Measurements from ENCODE around the gene TTBK1. TPM values are rescaled to one million over a fixed set of nuclear protein-coding genes. Genes with fewer than 3 reads are reported as not detected.
A peak's percentile ranks its signal among the peaks of the same experiment; 100 is the strongest.

Gene TTBK1
- total and polyA plus RNA-seq, 4 donors: 0.05 to 0.31 (median 0.12) TPM

DNA sequence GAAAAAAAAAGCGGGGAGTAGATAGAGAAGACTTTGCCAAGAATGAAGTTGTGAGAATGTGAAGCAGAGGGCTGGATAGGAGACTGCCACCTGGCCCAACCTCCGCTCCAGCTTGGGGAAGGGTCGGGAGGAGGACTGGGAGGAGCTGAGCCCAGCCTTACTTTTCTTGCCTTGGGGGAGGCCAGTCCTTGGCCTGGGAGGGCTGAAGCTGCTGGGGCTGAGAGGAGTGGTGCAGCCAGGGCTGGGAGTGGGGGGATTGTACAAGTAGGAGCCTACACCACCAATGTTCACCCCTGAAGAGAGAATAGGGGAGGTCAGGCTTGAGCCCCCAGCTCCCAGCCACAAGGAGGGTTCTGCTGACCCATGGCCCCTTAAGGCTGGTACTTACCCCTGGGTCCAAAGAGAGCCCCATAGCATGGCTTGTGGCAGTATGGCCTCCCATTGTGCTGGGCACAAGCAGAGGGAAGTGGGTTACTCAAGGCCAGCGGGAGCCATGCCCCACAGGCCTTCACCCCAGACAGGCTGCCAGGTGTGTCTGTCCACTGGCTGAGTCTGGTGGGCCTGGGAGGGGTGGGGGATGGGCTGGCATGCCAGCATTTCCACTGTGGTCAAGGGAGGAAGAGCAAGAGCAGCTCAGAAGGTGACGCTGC, 64.3 kb downstream of the TTBK1 start:
- Histone ChIP-seq H3K4me3 (no peak overlapping the region), H3K4me1 (ENCODE audit: control insufficient read depth in 5 of 5, insufficient read depth in 5 of 5, low read length in 5 of 5) (peaks cover 0 to 9% (median 0%) of the 10 kb centered on the region in 5 donors), H3K27ac (ENCODE audit: low read depth in 1 of 2, low read length in 1 of 2) (no peak overlapping the region), H3K36me3 (ENCODE audit: control insufficient read depth in 4 of 4, insufficient read depth in 4 of 4, low read length in 4 of 4) (no peaks in the 10 kb centered on the region), H3K27me3 (ENCODE audit: control insufficient read depth in 3 of 3, insufficient read depth in 3 of 3, low read length in 2 of 3) (peaks cover 0 to 6% (median 0%) of the 10 kb centered on the region in 3 donors), H3K9me3 (ENCODE audit: control insufficient read depth in 4 of 4, insufficient read depth in 3 of 4, low read length in 3 of 4) (no peaks in the 10 kb centered on the region), H3K9ac (ENCODE audit: insufficient read depth in 1 of 2, low read length in 2 of 2) (no peak overlapping the region)
- DNase-seq (no peak), ATAC-seq (ENCODE audit: insufficient read depth, low FRiP score) (no peak)
- TF ChIP-seq, protein P1, sequence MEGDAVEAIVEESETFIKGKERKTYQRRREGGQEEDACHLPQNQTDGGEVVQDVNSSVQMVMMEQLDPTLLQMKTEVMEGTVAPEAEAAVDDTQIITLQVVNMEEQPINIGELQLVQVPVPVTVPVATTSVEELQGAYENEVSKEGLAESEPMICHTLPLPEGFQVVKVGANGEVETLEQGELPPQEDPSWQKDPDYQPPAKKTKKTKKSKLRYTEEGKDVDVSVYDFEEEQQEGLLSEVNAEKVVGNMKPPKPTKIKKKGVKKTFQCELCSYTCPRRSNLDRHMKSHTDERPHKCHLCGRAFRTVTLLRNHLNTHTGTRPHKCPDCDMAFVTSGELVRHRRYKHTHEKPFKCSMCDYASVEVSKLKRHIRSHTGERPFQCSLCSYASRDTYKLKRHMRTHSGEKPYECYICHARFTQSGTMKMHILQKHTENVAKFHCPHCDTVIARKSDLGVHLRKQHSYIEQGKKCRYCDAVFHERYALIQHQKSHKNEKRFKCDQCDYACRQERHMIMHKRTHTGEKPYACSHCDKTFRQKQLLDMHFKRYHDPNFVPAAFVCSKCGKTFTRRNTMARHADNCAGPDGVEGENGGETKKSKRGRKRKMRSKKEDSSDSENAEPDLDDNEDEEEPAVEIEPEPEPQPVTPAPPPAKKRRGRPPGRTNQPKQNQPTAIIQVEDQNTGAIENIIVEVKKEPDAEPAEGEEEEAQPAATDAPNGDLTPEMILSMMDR (IDR thresholded peaks at IDR 0.05; ENCODE audit: control extremely low read depth, extremely low read depth): no peak
- WGBS, 2 donors: 83 to 90% methylated on average over 5 of the region's 5 CpGs

DNA sequence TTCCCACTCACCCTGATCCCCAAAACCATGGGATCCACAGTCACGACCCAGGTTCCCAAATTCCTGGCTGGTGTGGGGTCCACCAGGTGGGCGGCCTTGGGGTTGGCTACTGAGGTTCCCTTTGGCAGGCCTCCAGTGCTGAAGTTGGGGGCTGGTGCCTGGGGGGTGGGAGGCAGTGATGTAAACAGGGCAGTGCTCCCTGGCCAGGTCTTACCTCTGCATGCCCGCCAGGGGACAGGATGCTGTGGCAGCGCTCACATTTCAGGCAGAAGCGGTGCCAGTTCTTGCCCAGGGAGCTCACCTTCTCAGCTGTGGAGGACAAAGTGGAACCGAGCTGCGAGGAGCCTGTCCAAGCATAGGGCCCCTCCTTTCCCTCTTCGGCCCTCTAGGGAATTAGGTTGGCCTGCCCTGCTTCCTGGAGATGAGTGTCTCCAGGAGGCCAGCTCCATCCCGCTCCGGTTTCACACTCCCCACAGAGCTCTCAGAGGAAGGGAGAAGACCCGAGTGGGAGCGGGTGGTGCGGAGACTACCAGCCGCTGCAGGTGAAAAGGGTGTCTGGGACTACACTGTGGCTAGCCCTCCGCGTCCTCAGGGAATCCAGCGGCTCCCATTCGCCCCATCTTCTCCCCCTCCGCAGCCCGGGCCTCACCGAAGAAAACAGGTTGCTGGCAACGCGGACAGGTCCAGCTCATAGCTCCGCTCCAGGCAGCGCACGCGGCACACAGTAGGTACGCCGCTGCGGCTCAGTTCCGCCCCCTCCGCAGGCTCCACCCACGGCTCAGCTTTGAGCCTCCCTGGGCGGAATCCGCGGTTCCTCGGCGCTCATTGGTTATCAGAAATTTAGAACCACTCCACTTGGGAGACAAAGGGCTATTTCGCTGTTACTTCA, 65.1 kb downstream of the TTBK1 start, which contains the start of gene CRIP3:
Gene CRIP3, minus strand, starts transcription at position 726 of the 889 bp plus-strand sequence. Its CDS starts 34 bp downstream, at position 692.
- ATAC-seq (ENCODE audit: insufficient read depth, low FRiP score) (peak; percentile 8), DNase-seq (peak in 2 of 3 donors; percentile 13 to 28)
- peaks cover 0 to 9% (median 0%) of the 10 kb centered on the region in 5 donors for H3K4me1 ChIP-seq (ENCODE audit: control insufficient read depth in 5 of 5, insufficient read depth in 5 of 5, low read length in 5 of 5)
- no peak within 1 kb of the TSS for H3K27ac ChIP-seq (ENCODE audit: low read depth in 1 of 2, low read length in 1 of 2)
- H3K9me3 ChIP-seq (ENCODE audit: control insufficient read depth in 4 of 4, insufficient read depth in 3 of 4, low read length in 3 of 4): no peaks in the 10 kb centered on the region
- TF ChIP-seq, protein P1 (IDR thresholded peaks at IDR 0.05; ENCODE audit: control extremely low read depth, extremely low read depth): no peak
- H3K4me3 ChIP-seq: no peak within 1 kb of the TSS
- H3K27me3 ChIP-seq (ENCODE audit: control insufficient read depth in 3 of 3, insufficient read depth in 3 of 3, low read length in 2 of 3): peaks cover 0 to 6% (median 0%) of the 10 kb centered on the region in 3 donors
- WGBS, 2 donors: 7 to 8% methylated on average over 35 to 39 of the region's 39 CpGs
- no peaks in the 10 kb centered on the region for H3K36me3 ChIP-seq (ENCODE audit: control insufficient read depth in 4 of 4, insufficient read depth in 4 of 4, low read length in 4 of 4)
- H3K9ac ChIP-seq (ENCODE audit: insufficient read depth in 1 of 2, low read length in 2 of 2): no peak within 1 kb of the TSS

DNA sequence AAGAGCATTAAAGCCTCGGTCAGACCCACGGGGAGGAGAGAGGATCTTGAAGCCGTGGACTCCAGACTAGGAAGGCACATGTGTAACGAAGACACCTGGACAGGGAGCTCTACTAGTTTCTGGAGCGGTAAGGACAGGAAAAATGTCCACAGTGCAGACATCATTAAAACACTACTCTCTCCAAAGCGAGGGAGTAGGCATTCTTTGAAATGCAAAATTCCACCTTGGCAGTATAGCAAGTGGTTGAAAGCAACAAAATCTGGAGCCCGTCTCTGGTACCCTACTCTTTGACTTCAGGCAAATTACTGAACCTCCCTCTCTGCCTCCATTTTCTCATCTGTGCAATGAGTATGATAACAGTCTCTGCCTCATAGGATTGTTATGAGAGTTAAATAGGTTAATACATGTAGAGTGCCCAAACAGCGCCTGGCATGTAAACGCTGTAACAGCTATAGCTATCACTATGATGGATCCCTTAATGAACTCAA, 65.8 kb downstream of the TTBK1 start:
- peaks cover 0 to 6% (median 0%) of the 10 kb centered on the region in 3 donors for H3K27me3 ChIP-seq (ENCODE audit: control insufficient read depth in 3 of 3, insufficient read depth in 3 of 3, low read length in 2 of 3)
- H3K27ac ChIP-seq (ENCODE audit: low read depth in 1 of 2, low read length in 1 of 2): no peak overlapping the region
- no peak for DNase-seq
- H3K4me1 ChIP-seq (ENCODE audit: control insufficient read depth in 5 of 5, insufficient read depth in 5 of 5, low read length in 5 of 5): peaks cover 0 to 9% (median 0%) of the 10 kb centered on the region in 5 donors
- H3K36me3 ChIP-seq (ENCODE audit: control insufficient read depth in 4 of 4, insufficient read depth in 4 of 4, low read length in 4 of 4): no peaks in the 10 kb centered on the region
- H3K4me3 ChIP-seq: no peak overlapping the region
- TF ChIP-seq, protein P1 (IDR thresholded peaks at IDR 0.05; ENCODE audit: control extremely low read depth, extremely low read depth): no peak
- H3K9ac ChIP-seq (ENCODE audit: insufficient read depth in 1 of 2, low read length in 2 of 2): no peak overlapping the region
- ATAC-seq (ENCODE audit: insufficient read depth, low FRiP score): no peak
- no peaks in the 10 kb centered on the region for H3K9me3 ChIP-seq (ENCODE audit: control insufficient read depth in 4 of 4, insufficient read depth in 3 of 4, low read length in 3 of 4)
- 40% methylated on average over 9 of the region's 9 CpGs for WGBS, 2 donors

Measured in lung (tissue), 12 donors.